Stimulated activated CD8-positive, alpha-beta memory T cell treated with anti-CD3 and anti-CD28 coated beads, Interleukin-4, amount 100 ng/mL, for 48 hours (primary cell): ENCODE data around the gene ELMO1.

Source experiments
- DNase-seq: peaks from one replicate; pipeline ENCODE4 v3.0.0-alpha.2; 2020

Gene ELMO1

DNA sequence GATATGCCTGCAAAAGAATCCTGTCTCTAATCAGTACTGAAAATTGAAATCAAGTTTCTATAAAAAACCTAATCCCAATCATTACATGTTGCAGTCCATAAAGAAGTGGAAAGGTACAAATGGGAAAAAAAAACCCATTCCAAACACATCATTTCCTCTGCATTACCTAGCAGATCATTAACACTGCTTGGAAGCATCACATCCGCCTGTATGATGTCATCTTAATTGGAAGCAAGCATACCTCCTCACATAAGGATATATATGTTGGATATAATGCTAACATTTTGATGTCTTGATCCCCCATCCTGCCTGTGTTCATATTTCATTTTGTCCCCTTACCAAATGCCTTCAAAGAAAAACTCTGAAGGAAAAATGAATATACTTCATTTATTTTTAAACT is 483.0 kb downstream of the ELMO1 start:
- no peak for DNase-seq

DNA sequence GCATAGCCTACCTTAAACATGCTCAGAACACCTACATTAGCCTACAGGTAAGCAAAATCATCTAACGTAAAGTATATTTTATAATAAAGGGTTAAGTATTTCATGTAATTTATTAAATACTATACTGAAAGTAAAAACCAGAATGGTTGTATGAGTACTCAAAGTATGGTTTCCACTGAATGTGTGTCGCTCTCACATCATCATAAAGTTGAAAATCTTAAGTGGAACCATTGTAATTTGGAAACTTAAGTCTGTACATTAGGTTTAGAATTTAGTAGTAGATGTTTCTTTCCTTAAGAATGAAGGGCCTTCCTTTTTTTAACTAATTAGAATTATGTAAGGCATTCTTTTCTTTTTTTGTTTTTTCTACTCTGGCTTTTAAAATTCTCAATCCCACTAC is 484.4 kb downstream of the ELMO1 start:
- no peak for DNase-seq

- no peak for DNase-seq
These were observed 486.3 kb downstream of the ELMO1 start for GRCh38 chr7:36962367-36962766.

- DNase-seq = no peak
These were observed 487.0 kb downstream of the ELMO1 start for GRCh38 chr7:36961693-36962092.

GRCh38 chr7:36961097-36961496 is 487.6 kb downstream of the ELMO1 start:
- DNase-seq = peak; percentile 49

GRCh38 chr7:36960105-36960504 is 488.6 kb downstream of the ELMO1 start:
- DNase-seq = no peak

DNA sequence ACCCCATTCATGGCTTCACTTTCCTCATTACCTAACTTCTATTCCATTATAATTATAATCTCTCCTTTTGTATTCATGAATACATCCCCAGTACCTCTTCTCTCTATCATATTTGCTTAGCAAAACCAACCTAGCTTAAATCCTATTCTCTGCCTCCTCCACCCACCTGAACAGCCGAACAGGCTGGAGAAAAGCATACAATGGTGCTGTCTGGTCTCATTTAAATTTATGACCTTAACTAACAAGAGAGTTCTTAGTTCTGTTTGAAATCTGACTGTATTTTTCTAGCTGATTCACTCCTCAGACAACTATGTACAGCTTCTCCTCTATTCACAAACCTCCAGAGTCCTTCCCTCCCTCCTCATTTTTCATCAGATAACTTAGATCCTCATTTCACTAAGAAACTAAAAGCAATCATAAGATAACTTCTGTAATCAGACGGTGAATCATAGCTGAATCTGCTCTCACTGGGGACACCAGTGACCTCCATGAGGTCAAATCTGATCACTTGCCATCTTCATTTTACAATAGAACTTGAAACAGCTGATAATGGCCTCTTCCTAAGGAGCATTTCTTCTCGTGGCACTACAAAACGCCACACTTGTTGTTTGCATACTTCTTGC is 490.4 kb downstream of the ELMO1 start:
- no peak for DNase-seq

GRCh38 chr7:36957620-36958019 is 491.0 kb downstream of the ELMO1 start:
- no peak for DNase-seq

DNA sequence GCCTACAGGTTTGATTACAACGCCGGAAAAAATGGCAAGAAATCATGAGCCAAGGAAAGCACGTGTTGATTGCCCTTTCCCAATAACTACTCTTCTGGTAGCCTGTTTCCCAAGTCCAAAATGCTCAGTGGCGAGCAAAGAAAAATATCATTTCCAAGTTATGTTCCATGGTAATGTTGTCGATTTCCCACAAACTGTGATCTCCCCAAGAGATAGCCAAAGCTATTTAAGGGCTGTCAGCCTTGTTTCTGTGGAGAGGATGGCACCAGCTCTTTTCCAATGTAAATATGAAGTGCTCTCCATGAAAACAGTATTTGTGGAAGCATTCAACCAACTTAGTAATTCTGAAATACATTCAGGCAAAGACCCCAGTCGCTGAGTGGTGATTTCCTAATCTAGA is 491.9 kb downstream of the ELMO1 start:
- no peak for DNase-seq

- no peak for DNase-seq
These were observed 493.1 kb downstream of the ELMO1 start for GRCh38 chr7:36955456-36956129.

DNA sequence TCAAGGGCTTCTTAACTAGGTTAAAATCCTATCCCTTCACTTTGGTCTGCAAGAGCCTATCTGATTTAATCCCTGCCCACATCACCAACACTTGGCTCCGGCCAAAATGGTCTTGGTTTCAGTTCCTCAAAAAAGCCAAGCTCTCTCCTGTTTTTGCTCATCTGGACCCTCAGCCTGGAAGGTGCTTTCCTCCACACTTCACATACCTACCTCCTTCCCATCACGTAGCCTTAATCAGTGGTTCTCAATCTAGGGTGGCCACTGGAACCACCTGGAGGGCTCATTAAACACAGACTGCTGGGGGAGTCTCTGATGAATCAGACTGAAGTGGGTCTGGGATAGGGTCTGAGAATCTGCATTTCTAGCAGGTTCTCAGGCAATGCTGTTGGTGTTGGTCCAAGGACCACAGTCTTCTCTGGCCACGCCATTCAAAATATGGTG is 497.4 kb downstream of the ELMO1 start:
- no peak for DNase-seq

DNA sequence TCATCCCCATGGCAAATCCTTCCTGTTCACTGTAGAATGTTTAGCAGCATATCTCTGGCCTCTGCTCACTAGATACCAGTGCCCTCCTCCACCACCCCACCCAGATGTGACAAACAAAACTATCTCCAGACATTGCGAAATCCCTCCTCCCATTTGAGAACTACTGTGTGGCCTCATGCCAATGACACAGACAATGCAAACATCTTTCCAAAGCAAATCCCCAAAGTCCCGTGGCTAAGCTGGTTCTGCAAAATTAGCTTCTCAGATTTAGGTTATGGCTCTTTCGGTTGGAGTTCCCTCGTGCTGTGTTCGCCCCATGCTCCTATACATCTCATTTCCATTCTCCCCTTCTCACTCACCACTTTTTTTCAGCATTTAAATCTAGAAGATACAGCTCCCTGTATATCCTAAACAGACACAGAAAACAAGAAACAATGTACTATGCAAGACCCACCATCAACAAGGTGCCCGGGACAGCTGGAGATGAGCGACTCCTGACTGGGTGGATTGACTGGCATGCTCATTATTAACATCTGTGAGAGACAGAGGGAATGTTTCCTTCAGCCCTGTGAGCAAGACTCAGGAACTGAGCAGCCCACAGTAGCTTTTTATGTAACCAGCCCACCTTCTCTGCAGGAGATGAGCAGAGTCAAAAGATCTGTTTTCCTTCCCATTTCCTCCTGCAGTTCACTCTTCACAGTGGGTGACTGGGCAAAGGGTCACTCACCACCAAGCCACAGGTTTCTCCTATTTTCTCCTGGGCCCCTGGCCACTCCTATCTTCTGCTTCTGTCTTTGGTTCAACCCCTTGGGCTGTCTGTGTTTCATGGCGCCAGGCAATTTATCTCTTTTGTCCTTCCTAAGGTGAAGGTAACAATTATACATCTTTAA is 498.7 kb downstream of the ELMO1 start:
- no peak for DNase-seq

- DNase-seq = no peak
These were observed 502.3 kb downstream of the ELMO1 start for GRCh38 chr7:36946401-36946739.

DNA sequence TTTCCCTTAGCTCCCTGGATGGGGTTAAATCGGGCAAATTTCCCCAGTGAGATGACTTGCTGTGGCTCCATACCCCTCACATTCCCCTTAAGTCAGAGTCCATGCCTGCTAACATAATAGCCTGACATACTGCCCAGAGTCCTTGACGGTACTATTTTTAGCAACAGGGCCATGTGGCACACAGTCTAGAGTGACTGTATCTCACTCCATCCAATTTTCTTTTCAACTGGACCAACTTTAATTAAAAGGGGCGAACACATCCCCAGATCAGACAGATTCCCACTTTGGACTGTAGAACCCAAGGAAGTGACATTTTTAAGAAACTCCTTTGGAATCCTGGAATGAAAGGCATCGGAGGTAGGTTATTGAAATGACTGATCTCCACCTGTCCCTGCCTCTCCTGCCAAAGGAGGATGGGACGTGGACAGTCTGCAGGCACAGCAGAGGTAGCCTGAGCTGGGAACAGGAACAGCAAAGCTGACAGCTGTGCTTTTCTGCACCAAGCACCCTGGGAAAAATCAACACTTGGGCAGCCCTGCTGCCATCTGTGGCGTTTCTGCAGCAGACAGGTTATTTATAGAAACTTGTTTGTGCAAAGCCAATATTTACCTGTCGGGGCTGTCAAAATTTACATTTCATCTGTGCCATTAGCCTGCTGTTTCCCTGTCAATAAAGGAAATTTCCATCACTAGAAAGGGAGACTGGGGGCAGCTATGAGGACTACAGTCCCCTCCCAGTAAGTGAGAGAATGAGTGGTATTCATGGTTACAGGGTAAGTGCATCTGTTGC is 502.9 kb downstream of the ELMO1 start:
- DNase-seq = no peak

- no peak for DNase-seq
These were observed 503.8 kb downstream of the ELMO1 start for GRCh38 chr7:36944838-36945237.

GRCh38 chr7:36943591-36944435 is 504.9 kb downstream of the ELMO1 start:
- no peak for DNase-seq

GRCh38 chr7:36942955-36943354 is 505.7 kb downstream of the ELMO1 start:
- no peak for DNase-seq

DNA sequence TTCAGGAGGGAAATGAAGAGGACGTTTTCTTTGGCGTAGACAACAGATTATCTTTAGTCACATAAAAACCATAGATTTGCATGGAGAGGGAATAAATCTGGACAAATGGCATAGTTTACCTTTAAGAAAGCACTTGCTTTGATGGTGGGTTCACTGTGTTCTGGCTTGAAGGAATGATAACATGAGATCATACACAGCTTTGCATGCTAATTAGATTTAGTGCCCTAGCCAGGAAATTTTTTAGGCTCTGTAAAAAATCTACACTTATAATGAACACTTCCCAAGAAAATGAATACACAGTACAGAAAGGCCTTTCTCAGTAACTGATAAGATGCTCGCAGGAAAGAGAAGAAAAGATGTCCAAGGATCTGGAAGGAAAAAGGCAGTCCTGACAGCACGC is 506.1 kb downstream of the ELMO1 start:
- no peak for DNase-seq

DNA sequence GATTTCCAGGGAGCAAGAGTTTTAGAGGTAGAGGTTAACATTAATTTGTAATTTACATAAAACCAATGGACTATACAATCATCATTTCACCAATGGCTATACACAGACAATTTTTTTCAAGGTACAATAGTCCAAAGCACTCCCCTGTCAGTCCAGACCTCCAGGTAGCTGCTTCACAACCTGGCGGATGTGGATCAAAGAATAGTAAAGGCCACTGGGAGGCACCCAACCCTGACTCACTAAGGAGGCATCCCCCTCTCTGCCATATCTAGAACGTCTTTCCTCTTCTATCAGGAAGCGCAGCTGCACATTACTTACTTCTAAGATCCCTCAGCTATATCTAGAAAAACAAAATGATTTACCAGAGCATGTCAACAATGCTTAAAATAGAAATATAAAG is 506.6 kb downstream of the ELMO1 start:
- no peak for DNase-seq

DNA sequence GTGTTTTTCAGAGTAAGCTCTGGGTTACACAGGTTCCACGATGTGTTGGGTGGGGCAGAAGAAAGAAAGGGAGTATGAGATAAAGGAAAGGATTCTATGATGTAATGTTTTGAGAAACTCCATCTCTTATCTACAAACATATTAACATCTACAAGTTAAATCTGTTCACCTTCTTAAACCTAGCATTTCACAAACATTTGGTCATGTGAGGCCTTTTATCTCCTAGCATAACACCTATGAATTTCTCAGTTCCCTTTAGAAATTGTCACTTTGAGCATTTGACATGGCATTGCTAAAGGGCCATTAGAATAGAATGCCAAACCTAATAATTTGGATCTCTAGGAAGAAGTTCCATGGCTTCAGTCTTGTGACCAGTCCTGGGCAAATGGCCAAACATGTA is 507.3 kb downstream of the ELMO1 start:
- DNase-seq = no peak

GRCh38 chr7:36939816-36940215 is 508.8 kb downstream of the ELMO1 start:
- no peak for DNase-seq
